H9 (cell line): ENCODE data around the gene DUOXA2. TPM values are rescaled to one million over a fixed set of nuclear protein-coding genes. Genes with fewer than 3 reads are reported as not detected.

ENCODE experiments used
- DNase-seq: peaks from one replicate; pipeline ENCODE4 v3.0.0-alpha.2; 2017
- H2AFZ ChIP-seq: one replicate; pipeline ENCODE4 v1.6.1; 2013; ENCODE audit warnings: mild to moderate bottlenecking, low read length, control low read depth, moderate library complexity
- H2AK5ac ChIP-seq: 2 replicates; pipeline ENCODE4 v1.6.1; 2013; ENCODE audit warnings: low read length, control low read depth, mixed read lengths; ENCODE audit not compliant: insufficient read length
- H2BK120ac ChIP-seq: one replicate; pipeline ENCODE4 v1.6.1; 2013; ENCODE audit warnings: low read depth, mild to moderate bottlenecking, low read length, control low read depth, inconsistent platforms; ENCODE audit not compliant: poor library complexity, severe bottlenecking
- H2BK12ac ChIP-seq: 2 replicates; pipeline ENCODE4 v1.6.1; 2013; ENCODE audit warnings: low read length, control low read depth, mixed read lengths, low read depth; ENCODE audit not compliant: insufficient read length
- H2BK15ac ChIP-seq: 2 replicates; pipeline ENCODE4 v1.6.1; 2013; ENCODE audit warnings: low read depth, low read length, control low read depth
- H2BK20ac ChIP-seq: one replicate; pipeline ENCODE4 v1.6.1; 2013; ENCODE audit warnings: low read depth, mild to moderate bottlenecking, low read length, control low read depth, inconsistent platforms; ENCODE audit not compliant: poor library complexity, severe bottlenecking
- H2BK5ac ChIP-seq: 2 replicates; pipeline ENCODE4 v1.6.1; 2013; ENCODE audit warnings: low read length, control low read depth, mixed read lengths; ENCODE audit not compliant: insufficient read length
- H3K14ac ChIP-seq: 2 replicates; pipeline ENCODE4 v1.6.1; 2013; ENCODE audit warnings: low read length, control low read depth; ENCODE audit not compliant: insufficient read depth
- H3K18ac ChIP-seq: 2 replicates; pipeline ENCODE4 v1.6.1; 2013; ENCODE audit warnings: low read depth, mild to moderate bottlenecking, mixed read lengths, low read length, control low read depth; ENCODE audit not compliant: insufficient read length
- H3K23ac ChIP-seq: 2 replicates; pipeline ENCODE4 v1.6.1; 2013; ENCODE audit warnings: low read length, control low read depth, mixed read lengths, low read depth; ENCODE audit not compliant: insufficient read length
- H3K23me2 ChIP-seq: 2 replicates; pipeline ENCODE4 v1.6.1; 2013; ENCODE audit warnings: low read depth, mild to moderate bottlenecking, mixed read lengths, low read length, control low read depth; ENCODE audit not compliant: insufficient read length, poor library complexity, severe bottlenecking
- H3K27ac ChIP-seq: 2 replicates; pipeline ENCODE4 v1.5.1; 2013; ENCODE audit warnings: low read length, control low read depth, mixed read lengths, low read depth; ENCODE audit not compliant: insufficient read length
- H3K27me3 ChIP-seq: 2 replicates; pipeline ENCODE4 v1.6.1; 2013; ENCODE audit warnings: low read length, control low read depth, inconsistent platforms; ENCODE audit not compliant: insufficient read depth
- H3K4ac ChIP-seq: 2 replicates; pipeline ENCODE4 v1.6.1; 2013; ENCODE audit warnings: low read depth, mild to moderate bottlenecking, control low read depth, inconsistent platforms, low read length, moderate library complexity
- H3K4me1 ChIP-seq: 2 replicates; pipeline ENCODE4 v1.6.1; 2013; ENCODE audit warnings: low read length, control low read depth, inconsistent platforms; ENCODE audit not compliant: insufficient read depth
- H3K4me2 ChIP-seq: 2 replicates; pipeline ENCODE4 v1.6.1; 2013; ENCODE audit warnings: low read length, control low read depth, mixed read lengths; ENCODE audit not compliant: insufficient read length, insufficient read depth
- H3K56ac ChIP-seq: 2 replicates; pipeline ENCODE4 v1.6.1; 2013; ENCODE audit warnings: low read depth, mild to moderate bottlenecking, mixed read lengths, low read length, control low read depth; ENCODE audit not compliant: insufficient read length
- H3K79me1 ChIP-seq: 2 replicates; pipeline ENCODE4 v1.6.1; 2013; ENCODE audit warnings: low read depth, mild to moderate bottlenecking, moderate library complexity, low read length, control low read depth, inconsistent platforms; ENCODE audit not compliant: insufficient read depth, poor library complexity, severe bottlenecking
- H3K79me2 ChIP-seq: 2 replicates; pipeline ENCODE4 v1.6.1; 2013; ENCODE audit warnings: low read length, control low read depth, inconsistent platforms; ENCODE audit not compliant: insufficient read depth
- H3K9ac ChIP-seq: 2 replicates; pipeline ENCODE4 v1.6.1; 2013; ENCODE audit warnings: low read length, control low read depth, mixed read lengths; ENCODE audit not compliant: insufficient read length; ENCODE audit errors: extremely low read depth
- H3K9me3 ChIP-seq: one replicate; pipeline ENCODE4 v1.6.1; 2013; ENCODE audit warnings: low read depth, low read length, inconsistent platforms; ENCODE audit not compliant: control insufficient read depth
- H3T11ph ChIP-seq: one replicate; pipeline ENCODE4 v1.6.1; 2013; ENCODE audit warnings: mild to moderate bottlenecking, low read length, control low read depth, inconsistent platforms
- H4K20me1 ChIP-seq: one replicate; pipeline ENCODE4 v1.6.1; 2013; ENCODE audit not compliant: control insufficient read depth, insufficient read length, insufficient read depth
- H4K5ac ChIP-seq: 2 replicates; pipeline ENCODE4 v1.6.1; 2013; ENCODE audit warnings: low read depth, mild to moderate bottlenecking, mixed read lengths, low read length, control low read depth; ENCODE audit not compliant: insufficient read length
- H4K8ac ChIP-seq: replicated peaks from 2 replicates; pipeline ENCODE4 v1.6.1; 2013; ENCODE audit warnings: low read length, control low read depth, mixed read lengths, low read depth; ENCODE audit not compliant: insufficient read length
- H4K91ac ChIP-seq: 2 replicates; pipeline ENCODE4 v1.6.1; 2013; ENCODE audit warnings: low read depth, mild to moderate bottlenecking, moderate library complexity, mixed read lengths, low read length, control low read depth; ENCODE audit not compliant: insufficient read length
- H3K27ac Mint-ChIP-seq, 3 experiments: 2 replicates in 2 of 3; 3 replicates in 1 of 3; pipeline ENCODE4 v1.8.0; 2020 to 2021; ENCODE audit warnings: mixed read lengths in 3 of 3, mild to moderate bottlenecking in 1 of 3, moderate library complexity in 1 of 3
- H3K27me3 Mint-ChIP-seq: 2 replicates; pipeline ENCODE4 v1.8.0; 2021; ENCODE audit warnings: low read depth, mild to moderate bottlenecking, moderate library complexity, mixed read lengths
- H3K36me3 Mint-ChIP-seq, 3 experiments: 2 replicates in 2 of 3; 3 replicates in 1 of 3; pipeline ENCODE4 v1.8.0; 2020 to 2021; ENCODE audit warnings: low read depth in 3 of 3, mixed read lengths in 3 of 3; ENCODE audit not compliant: insufficient read depth in 1 of 3
- H3K4me1 Mint-ChIP-seq, 2 experiments: 2 replicates each; pipeline ENCODE4 v1.8.0; 2020; ENCODE audit warnings: mixed read lengths in 2 of 2
- H3K4me3 Mint-ChIP-seq, 2 experiments: 2 replicates in 1 of 2; 3 replicates in 1 of 2; pipeline ENCODE4 v1.8.0; 2020 to 2021; ENCODE audit warnings: mild to moderate bottlenecking in 2 of 2, mixed read lengths in 2 of 2, moderate library complexity in 1 of 2
- H3K9me3 Mint-ChIP-seq, 2 experiments: 2 replicates in 1 of 2; 3 replicates in 1 of 2; pipeline ENCODE4 v1.8.0; 2020; ENCODE audit warnings: mild to moderate bottlenecking in 2 of 2, mixed read lengths in 2 of 2, moderate library complexity in 1 of 2
- WGBS: extraction: QIAGEN DNeasy Blood & Tissue Kit; methylation state at CpG from one replicate; pipeline ENCODE4 v1.1.7; 2013; ENCODE audit warnings: missing lambda C conversion rate, low lambda C conversion rate, mixed read lengths; ENCODE audit not compliant: insufficient read length; ENCODE audit errors: extremely low coverage; 5-methylcytosine and 5-hydroxymethylcytosine counted together
- total RNA-seq: library from RNA; stranded (reverse); gene quantifications from 2 replicates; pipeline ENCODE4 v1.2.1, GENCODE V29; 2021
- TF ChIP-seq, protein P1 (sequence below): fragments of 200-600 bp; sonication (generic); conservative IDR thresholded peaks from 3 replicates; pipeline ENCODE4 v1.8.0; 2021; ENCODE audit warnings: antibody characterized with exemption, mild to moderate bottlenecking

DUOXA2 gene
- total RNA-seq, 1 experiment from 2014 or later: not detected

DNA sequence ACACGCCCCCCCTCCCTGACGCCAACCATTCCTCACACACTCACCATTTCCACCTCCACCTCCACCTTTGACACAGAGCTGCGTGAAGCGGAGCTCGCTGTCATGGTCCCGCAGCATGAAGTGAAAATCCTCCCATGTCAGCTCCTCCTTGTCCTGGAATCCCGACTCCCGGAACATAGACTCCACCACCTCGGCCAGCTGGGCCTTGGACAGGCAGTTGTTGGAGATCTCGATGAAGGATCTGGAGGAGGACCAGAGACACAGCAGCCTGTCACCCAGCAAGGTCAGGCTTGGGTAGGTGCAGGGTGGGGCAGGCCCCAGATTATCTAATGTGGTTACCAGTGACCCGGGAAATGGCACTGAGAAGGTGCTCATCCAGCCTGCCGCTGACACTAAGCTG lies 12.4 kb upstream of the DUOXA2 start:
- peaks cover 20 to 28% of the 10 kb centered on the region in 2 experiments for H3K4me1 Mint-ChIP-seq

More for the DNA sequence above, 12.4 kb upstream of the DUOXA2 start:
- Histone ChIP-seq H2BK20ac (no peak overlapping the region), H3K14ac (peak overlapping the region; percentile 25; the same call in 1 of the 2 replicates), H3K9me3 (no peaks in the 10 kb centered on the region), H3K9ac (no peak overlapping the region), H2BK12ac (no peak overlapping the region), H2AFZ (no peak overlapping the region), H4K91ac (no peak overlapping the region), H4K8ac (no peak overlapping the region), H3K27me3 (no peaks in the 10 kb centered on the region; the same call in 1 of the 2 replicates), H2BK120ac (no peak overlapping the region), H3K23ac (no peak overlapping the region), H2AK5ac (no peak overlapping the region), H4K20me1 (no peaks in the 10 kb centered on the region), H3K27ac (no peak overlapping the region), H3K18ac (peak overlapping the region; percentile 21), H2BK5ac (no peak overlapping the region), H3T11ph (no peak overlapping the region), H3K4me1 (peaks cover 6% of the 10 kb centered on the region; the same call in 1 of the 2 replicates), H4K5ac (no peak overlapping the region), H3K4ac (no peak overlapping the region), H2BK15ac (no peak overlapping the region), H3K79me2 (no peaks in the 10 kb centered on the region), H3K4me2 (no peak overlapping the region), H3K56ac (no peak overlapping the region), H3K23me2 (no peaks in the 10 kb centered on the region), H3K79me1 (no peaks in the 10 kb centered on the region)
- DNase-seq: no peak
- TF ChIP-seq, protein P1, sequence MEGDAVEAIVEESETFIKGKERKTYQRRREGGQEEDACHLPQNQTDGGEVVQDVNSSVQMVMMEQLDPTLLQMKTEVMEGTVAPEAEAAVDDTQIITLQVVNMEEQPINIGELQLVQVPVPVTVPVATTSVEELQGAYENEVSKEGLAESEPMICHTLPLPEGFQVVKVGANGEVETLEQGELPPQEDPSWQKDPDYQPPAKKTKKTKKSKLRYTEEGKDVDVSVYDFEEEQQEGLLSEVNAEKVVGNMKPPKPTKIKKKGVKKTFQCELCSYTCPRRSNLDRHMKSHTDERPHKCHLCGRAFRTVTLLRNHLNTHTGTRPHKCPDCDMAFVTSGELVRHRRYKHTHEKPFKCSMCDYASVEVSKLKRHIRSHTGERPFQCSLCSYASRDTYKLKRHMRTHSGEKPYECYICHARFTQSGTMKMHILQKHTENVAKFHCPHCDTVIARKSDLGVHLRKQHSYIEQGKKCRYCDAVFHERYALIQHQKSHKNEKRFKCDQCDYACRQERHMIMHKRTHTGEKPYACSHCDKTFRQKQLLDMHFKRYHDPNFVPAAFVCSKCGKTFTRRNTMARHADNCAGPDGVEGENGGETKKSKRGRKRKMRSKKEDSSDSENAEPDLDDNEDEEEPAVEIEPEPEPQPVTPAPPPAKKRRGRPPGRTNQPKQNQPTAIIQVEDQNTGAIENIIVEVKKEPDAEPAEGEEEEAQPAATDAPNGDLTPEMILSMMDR: no peak
- Mint-ChIP-seq H3K27me3 (peaks cover 38% of the 10 kb centered on the region), H3K27ac (peak overlapping the region in 2 of 3 experiments; percentile 24 to 87; a peak in 2 of 7 replicates), H3K9me3 (no peaks in the 10 kb centered on the region), H3K36me3 (no peaks in the 10 kb centered on the region; a peak in 1 of 7 replicates), H3K4me3 (no peak overlapping the region; a peak in 1 of 5 replicates)
- WGBS: no CpG with 5 or more reads among the region's 12 CpGs
